ENCODE results near the gene ABLIM3.
A peak's percentile ranks its signal among the peaks of the same experiment; 100 is the strongest.
"Not testable (repeated sequence)": the region's sequence is repeated elsewhere in the genome, so short reads cannot be mapped to it uniquely, and the experiment has no call there.

The ABLIM3 gene

GRCh38 chr5:149264439-149265067, 123.3 kb downstream of the ABLIM3 start:
- H3K4me3 ChIP-seq (ENCODE audit: low read depth in 1 of 2, low read length in 2 of 2), result no peak overlapping the region
- H3K27ac ChIP-seq (ENCODE audit: low read length), result no peak overlapping the region
- H3K4me1 ChIP-seq (ENCODE audit: control insufficient read depth in 1 of 2, insufficient read depth in 2 of 2, low read length in 2 of 2), result no peaks in the 10 kb centered on the region
- H3K27me3 ChIP-seq (ENCODE audit: low read depth, low read length), result no peaks in the 10 kb centered on the region
- H3K36me3 ChIP-seq (ENCODE audit: control insufficient read depth in 1 of 2, insufficient read depth in 2 of 2, low read length in 2 of 2), result no peaks in the 10 kb centered on the region
- H3K9me3 ChIP-seq (ENCODE audit: control insufficient read depth in 1 of 2, low read length in 2 of 2), result peaks cover 4 to 11% of the 10 kb centered on the region in 2 donors

GRCh38 chr5:149265068-149265465, 123.8 kb downstream of the ABLIM3 start:
- Histone ChIP-seq H3K4me3 (ENCODE audit: low read depth in 1 of 2, low read length in 2 of 2) (no peak overlapping the region), H3K27ac (ENCODE audit: low read length) (no peak overlapping the region), H3K36me3 (ENCODE audit: control insufficient read depth in 1 of 2, insufficient read depth in 2 of 2, low read length in 2 of 2) (no peaks in the 10 kb centered on the region), H3K9me3 (ENCODE audit: control insufficient read depth in 1 of 2, low read length in 2 of 2) (peaks cover 4 to 11% of the 10 kb centered on the region in 2 donors), H3K27me3 (ENCODE audit: low read depth, low read length) (no peaks in the 10 kb centered on the region), H3K4me1 (ENCODE audit: control insufficient read depth in 1 of 2, insufficient read depth in 2 of 2, low read length in 2 of 2) (no peaks in the 10 kb centered on the region)

DNA sequence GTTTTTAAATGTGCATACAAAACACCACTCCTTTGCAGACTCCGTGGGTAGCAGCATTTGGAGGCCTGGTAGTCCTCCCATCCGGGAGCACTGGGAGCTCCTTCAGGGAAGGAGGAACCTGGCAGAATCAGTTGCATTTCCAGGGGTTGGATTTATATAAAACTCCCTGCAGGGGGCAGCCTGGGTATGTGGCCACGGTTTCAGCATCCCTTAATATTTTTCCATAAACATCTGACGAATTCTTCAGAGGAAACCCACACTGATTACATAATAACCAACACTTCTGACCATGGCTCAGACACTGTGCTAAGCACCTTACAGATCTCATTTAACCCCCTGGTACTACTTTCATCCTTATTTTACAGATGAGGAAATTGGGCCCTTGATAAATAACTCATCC, 124.3 kb downstream of the ABLIM3 start:
- Histone ChIP-seq H3K36me3 (ENCODE audit: control insufficient read depth in 1 of 2, insufficient read depth in 2 of 2, low read length in 2 of 2) (no peaks in the 10 kb centered on the region), H3K4me3 (ENCODE audit: low read depth in 1 of 2, low read length in 2 of 2) (no peak overlapping the region), H3K27me3 (ENCODE audit: low read depth, low read length) (no peaks in the 10 kb centered on the region), H3K27ac (ENCODE audit: low read length) (no peak overlapping the region), H3K9me3 (ENCODE audit: control insufficient read depth in 1 of 2, low read length in 2 of 2) (peaks cover 4 to 11% of the 10 kb centered on the region in 2 donors), H3K4me1 (ENCODE audit: control insufficient read depth in 1 of 2, insufficient read depth in 2 of 2, low read length in 2 of 2) (no peaks in the 10 kb centered on the region)

- Histone ChIP-seq H3K36me3 (ENCODE audit: control insufficient read depth in 1 of 2, insufficient read depth in 2 of 2, low read length in 2 of 2) (no peaks in the 10 kb centered on the region), H3K27me3 (ENCODE audit: low read depth, low read length) (no peaks in the 10 kb centered on the region), H3K27ac (ENCODE audit: low read length) (no peak overlapping the region), H3K4me3 (ENCODE audit: low read depth in 1 of 2, low read length in 2 of 2) (no peak overlapping the region), H3K4me1 (ENCODE audit: control insufficient read depth in 1 of 2, insufficient read depth in 2 of 2, low read length in 2 of 2) (peaks cover 0 to 5% of the 10 kb centered on the region in 2 donors), H3K9me3 (ENCODE audit: control insufficient read depth in 1 of 2, low read length in 2 of 2) (peaks cover 4 to 11% of the 10 kb centered on the region in 2 donors)
These were observed 126.1 kb downstream of the ABLIM3 start for GRCh38 chr5:149267241-149267973.

- no peaks in the 10 kb centered on the region for H3K36me3 ChIP-seq (ENCODE audit: control insufficient read depth in 1 of 2, insufficient read depth in 2 of 2, low read length in 2 of 2)
- peaks cover 0 to 5% of the 10 kb centered on the region in 2 donors for H3K4me1 ChIP-seq (ENCODE audit: control insufficient read depth in 1 of 2, insufficient read depth in 2 of 2, low read length in 2 of 2)
- H3K27me3 ChIP-seq (ENCODE audit: low read depth, low read length), result no peaks in the 10 kb centered on the region
- H3K27ac ChIP-seq (ENCODE audit: low read length), result no peak overlapping the region
- H3K9me3 ChIP-seq (ENCODE audit: control insufficient read depth in 1 of 2, low read length in 2 of 2), result peaks cover 4 to 11% of the 10 kb centered on the region in 2 donors
- H3K4me3 ChIP-seq (ENCODE audit: low read depth in 1 of 2, low read length in 2 of 2), result no peak overlapping the region
These were observed 127.8 kb downstream of the ABLIM3 start for GRCh38 chr5:149268928-149269557.

GRCh38 chr5:149271195-149271715, 130.0 kb downstream of the ABLIM3 start:
- peak overlapping the region; percentile 45 to 79 for H3K4me3 ChIP-seq (ENCODE audit: low read depth in 1 of 2, low read length in 2 of 2)
- no peaks in the 10 kb centered on the region for H3K27me3 ChIP-seq (ENCODE audit: low read depth, low read length)
- no peaks in the 10 kb centered on the region for H3K36me3 ChIP-seq (ENCODE audit: control insufficient read depth in 1 of 2, insufficient read depth in 2 of 2, low read length in 2 of 2)
- no peak overlapping the region for H3K27ac ChIP-seq (ENCODE audit: low read length)
- H3K9me3 ChIP-seq (ENCODE audit: control insufficient read depth in 1 of 2, low read length in 2 of 2), result peaks cover 4 to 11% of the 10 kb centered on the region in 2 donors
- H3K4me1 ChIP-seq (ENCODE audit: control insufficient read depth in 1 of 2, insufficient read depth in 2 of 2, low read length in 2 of 2), result peaks cover 0 to 5% of the 10 kb centered on the region in 2 donors

DNA sequence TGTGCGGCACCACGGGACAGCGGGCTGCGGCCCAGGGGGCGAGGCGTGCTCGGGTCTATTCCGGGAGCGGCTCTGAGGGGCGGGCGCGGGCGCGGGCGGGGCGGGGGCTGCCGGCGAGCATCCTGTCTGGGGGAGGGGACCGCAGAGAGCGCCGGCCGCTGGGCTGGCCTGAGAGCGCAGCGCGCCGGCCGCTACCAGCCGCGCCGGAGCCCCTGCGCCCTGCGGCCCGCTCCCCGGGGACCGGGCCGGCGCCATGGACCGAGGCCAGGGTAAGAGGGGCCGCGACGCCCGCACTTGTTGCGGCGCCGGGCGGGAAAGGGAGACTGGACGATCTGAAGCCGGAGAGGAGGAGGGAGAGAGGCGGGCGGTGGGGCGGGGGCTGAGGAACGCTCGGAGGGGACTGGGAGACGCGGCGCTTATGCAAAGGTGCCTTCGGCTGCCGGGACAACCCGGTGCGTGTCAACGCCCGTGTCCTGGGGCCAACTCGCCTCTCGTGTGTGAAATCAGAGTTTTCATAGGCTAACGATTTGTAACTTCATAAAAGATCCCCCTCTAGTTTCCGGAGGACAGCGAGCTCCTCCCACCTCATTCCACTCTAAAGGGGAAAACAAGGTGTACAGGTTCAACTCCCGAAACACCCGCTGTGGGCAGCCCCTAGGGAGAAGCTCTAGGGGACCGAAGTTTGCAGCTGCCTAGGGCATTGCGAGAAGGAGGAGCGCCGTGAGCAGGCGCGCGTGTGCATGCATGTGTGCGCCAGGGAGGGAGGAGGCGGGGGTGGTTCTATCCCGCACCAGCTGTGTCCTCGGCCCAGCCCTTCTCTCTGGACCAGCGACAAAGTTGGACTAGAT, 130.6 kb downstream of the ABLIM3 start, which contains the start of gene AFAP1L1:
Gene AFAP1L1, plus strand, starts transcription at position 144 of the 848 bp plus-strand sequence. Its CDS starts 110 bp downstream, at position 254.
- Histone ChIP-seq H3K4me1 (ENCODE audit: control insufficient read depth in 1 of 2, insufficient read depth in 2 of 2, low read length in 2 of 2) (peaks cover 0 to 5% of the 10 kb centered on the region in 2 donors), H3K4me3 (ENCODE audit: low read depth in 1 of 2, low read length in 2 of 2) (peak within 1 kb of the TSS; percentile 69 to 79), H3K27me3 (ENCODE audit: low read depth, low read length) (no peaks in the 10 kb centered on the region), H3K27ac (ENCODE audit: low read length) (no peak within 1 kb of the TSS), H3K9me3 (ENCODE audit: control insufficient read depth in 1 of 2, low read length in 2 of 2) (peaks cover 4 to 11% of the 10 kb centered on the region in 2 donors), H3K36me3 (ENCODE audit: control insufficient read depth in 1 of 2, insufficient read depth in 2 of 2, low read length in 2 of 2) (no peaks in the 10 kb centered on the region)

- peaks cover 4 to 11% of the 10 kb centered on the region in 2 donors for H3K9me3 ChIP-seq (ENCODE audit: control insufficient read depth in 1 of 2, low read length in 2 of 2)
- H3K36me3 ChIP-seq (ENCODE audit: control insufficient read depth in 1 of 2, insufficient read depth in 2 of 2, low read length in 2 of 2); H3K4me1 ChIP-seq (ENCODE audit: control insufficient read depth in 1 of 2, insufficient read depth in 2 of 2, low read length in 2 of 2); H3K27me3 ChIP-seq (ENCODE audit: low read depth, low read length); H3K27ac ChIP-seq (ENCODE audit: low read length): not testable (repeated sequence)
- peak overlapping the region in 1 of 2 donors; percentile 79 for H3K4me3 ChIP-seq (ENCODE audit: low read depth in 1 of 2, low read length in 2 of 2)
These were observed 131.5 kb downstream of the ABLIM3 start for GRCh38 chr5:149272781-149273180.

DNA sequence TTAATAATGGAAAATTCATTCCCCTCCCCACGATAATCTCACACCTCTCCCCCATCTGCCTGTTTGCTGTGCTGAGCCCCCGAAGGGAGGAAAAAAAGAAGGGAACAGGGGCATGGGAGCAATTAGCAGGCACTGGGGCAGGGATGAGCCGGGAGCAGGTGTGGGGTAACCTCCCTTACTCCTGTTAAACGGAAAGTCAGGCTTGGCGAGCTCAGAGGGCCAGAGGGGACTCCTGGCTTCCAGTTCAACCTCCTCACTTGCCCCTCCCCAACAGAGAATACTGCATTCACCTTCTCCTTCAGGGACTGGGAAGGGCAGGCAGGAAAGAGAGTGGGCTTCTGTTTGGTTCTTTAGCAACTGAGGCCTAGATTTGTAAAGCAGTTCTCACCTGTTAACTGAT, 131.9 kb downstream of the ABLIM3 start:
- Histone ChIP-seq H3K4me1 (ENCODE audit: control insufficient read depth in 1 of 2, insufficient read depth in 2 of 2, low read length in 2 of 2) (peaks cover 0 to 5% of the 10 kb centered on the region in 2 donors), H3K27me3 (ENCODE audit: low read depth, low read length) (no peaks in the 10 kb centered on the region), H3K9me3 (ENCODE audit: control insufficient read depth in 1 of 2, low read length in 2 of 2) (peaks cover 4 to 8% of the 10 kb centered on the region in 2 donors), H3K36me3 (ENCODE audit: control insufficient read depth in 1 of 2, insufficient read depth in 2 of 2, low read length in 2 of 2) (no peaks in the 10 kb centered on the region), H3K4me3 (ENCODE audit: low read depth in 1 of 2, low read length in 2 of 2) (no peak overlapping the region), H3K27ac (ENCODE audit: low read length) (no peak overlapping the region)

DNA sequence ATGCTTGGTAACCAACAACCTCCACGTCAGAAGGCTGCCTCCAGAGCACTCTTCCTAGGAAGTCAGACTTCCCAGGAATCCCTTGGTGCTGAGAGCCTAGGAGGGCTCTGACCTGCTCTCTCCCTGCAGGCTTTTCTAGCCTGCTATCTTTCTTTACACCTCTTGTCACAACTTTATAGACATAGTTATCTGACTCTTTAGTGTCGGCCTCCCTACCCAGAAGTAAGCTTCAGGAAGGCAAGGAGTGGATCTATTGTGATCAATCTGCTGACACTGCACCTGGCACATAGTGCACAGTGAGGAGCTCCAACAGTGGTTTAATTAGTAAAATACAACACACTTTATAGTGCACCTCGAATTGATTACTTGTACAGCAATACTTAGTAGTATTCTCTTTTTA, 132.7 kb downstream of the ABLIM3 start:
- Histone ChIP-seq H3K4me1 (ENCODE audit: control insufficient read depth in 1 of 2, insufficient read depth in 2 of 2, low read length in 2 of 2) (peaks cover 0 to 5% of the 10 kb centered on the region in 2 donors), H3K9me3 (ENCODE audit: control insufficient read depth in 1 of 2, low read length in 2 of 2) (peaks cover under 1 to 3% of the 10 kb centered on the region in 2 donors), H3K36me3 (ENCODE audit: control insufficient read depth in 1 of 2, insufficient read depth in 2 of 2, low read length in 2 of 2) (no peaks in the 10 kb centered on the region), H3K27ac (ENCODE audit: low read length) (no peak overlapping the region), H3K27me3 (ENCODE audit: low read depth, low read length) (no peaks in the 10 kb centered on the region), H3K4me3 (ENCODE audit: low read depth in 1 of 2, low read length in 2 of 2) (no peak overlapping the region)
